Measurements from ENCODE around the gene PXDN. TPM values are rescaled to one million over a fixed set of nuclear protein-coding genes. Genes with fewer than 3 reads are reported as not detected.
A peak's percentile ranks its signal among the peaks of the same experiment; 100 is the strongest.

The PXDN gene
- total RNA-seq, 1 donor from 2014 or later: 189 TPM

DNA sequence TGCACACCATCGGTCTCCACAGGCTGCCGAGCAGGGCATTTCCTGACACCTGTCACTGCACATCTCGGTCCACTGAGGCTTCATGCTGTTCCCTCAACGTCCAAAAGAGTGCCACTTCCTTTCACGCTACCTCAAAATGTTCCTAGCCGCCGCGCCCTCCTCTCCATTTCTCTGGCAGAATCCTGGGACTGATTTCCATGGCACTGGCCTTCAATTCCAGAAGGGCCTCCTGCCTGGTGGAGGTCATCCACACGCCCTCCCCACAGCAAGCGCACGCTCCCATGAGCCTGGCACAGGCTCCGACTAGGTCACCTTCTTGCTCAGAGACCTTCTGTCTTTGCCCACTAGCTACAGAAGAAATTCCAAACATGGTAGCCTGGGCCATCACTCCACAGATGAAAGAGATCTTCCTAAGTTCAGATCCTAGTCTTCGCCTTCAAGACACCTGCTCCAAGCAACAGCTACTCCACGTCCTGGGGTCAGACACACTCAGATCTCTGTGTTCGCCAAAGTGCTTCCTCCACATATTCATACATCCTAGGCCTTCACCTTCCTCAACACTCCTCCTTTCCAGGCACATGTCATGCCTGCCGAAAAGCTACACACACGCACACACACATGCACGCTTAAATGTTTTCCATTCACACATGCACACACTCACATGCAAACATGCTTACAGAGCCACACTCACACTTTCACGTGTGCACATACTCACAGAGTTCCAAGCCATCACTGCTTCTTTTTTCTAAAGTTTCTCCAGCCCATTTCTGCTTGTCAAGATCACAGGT is 94.0 kb downstream of the PXDN start:
- DNase-seq: no peak

DNA sequence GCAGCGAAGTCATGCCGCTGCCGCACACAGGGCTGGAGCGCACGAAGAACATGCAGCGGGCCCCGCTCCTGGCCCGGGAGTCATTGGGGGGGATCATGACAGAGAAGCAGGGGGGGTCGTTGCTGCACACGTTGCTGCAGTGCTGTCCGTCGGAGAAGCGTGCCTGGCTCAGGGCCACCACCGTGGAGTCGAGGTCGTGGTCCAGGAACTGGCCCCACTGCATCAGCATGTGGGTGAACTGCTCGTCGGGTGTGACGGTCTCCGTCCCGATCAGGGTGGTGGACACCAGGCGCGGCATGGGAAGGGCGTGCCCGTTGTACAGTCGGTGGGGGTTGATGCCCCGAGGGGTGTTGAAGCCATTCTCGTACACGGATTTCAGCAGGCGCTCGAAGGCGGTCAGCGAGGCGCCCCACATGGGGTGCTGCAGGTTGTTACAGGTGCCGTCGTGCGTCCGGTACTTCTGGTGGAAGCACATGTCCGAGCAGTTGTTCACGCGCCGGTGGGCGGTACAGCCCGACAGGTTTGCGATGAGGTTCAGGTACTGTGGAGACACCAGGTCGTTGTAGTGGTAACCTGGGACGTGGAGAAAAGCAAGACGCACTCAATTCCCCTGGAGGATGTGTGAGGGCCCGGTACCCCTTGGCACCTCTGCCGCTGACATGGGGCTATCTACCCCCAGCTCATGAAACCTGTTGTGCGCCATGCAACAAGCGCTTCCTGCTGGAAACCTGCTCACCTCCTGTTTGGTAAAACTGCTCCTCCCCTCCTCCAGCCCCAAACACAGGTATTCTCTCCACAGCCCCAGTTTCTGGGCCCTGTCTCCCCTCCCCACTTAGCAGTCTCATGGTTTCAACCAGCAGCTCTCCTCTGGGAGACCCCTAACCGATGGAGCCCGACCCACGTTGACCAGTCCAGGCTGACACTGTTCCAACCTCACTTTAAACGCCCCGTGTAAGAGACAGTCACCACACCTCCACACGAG is 94.9 kb downstream of the PXDN start:
- DNase-seq: no peak

- DNase-seq: no peak
Measured at GRCh38 chr2:1648241-1649102, 95.8 kb downstream of the PXDN start.

DNA sequence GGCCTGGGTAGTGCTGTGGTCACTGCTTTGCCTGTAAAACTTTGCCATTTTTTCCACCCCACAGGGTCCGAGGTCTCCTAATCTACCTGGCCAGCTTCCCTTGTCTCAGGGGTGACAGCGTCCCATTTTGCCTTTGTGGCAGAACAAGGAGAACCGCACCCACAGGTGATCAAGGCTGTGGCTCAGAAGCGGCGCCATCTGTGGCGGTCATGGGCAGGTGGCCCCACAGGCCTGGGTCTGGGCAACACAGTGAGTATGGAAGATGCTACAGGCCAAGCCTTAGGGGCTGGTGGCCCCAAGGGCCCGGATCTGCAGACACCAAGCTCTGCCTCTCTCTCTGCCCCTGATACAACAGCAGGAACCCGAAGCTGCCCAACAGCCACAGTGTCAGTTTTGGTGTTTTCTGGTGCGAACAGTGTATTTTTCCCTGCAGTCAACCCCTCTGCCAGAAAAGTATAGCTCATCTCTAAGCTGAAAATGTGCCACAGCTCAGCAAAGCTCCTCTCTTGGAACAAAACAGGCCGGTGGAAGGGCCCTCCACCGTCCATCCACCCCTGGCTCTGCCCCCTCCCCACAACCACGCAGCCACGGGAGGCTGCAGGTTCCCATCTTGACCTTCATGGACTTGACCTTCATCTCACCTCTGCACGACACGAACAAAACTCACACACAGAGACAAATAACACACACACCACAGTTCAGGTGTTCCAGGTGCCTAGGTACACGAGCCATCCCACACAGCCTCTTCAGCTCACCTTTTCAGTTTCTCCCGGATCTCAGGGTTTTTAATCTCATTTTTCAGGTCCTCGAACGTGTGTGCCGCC is 96.7 kb downstream of the PXDN start:
- no peak for DNase-seq

DNA sequence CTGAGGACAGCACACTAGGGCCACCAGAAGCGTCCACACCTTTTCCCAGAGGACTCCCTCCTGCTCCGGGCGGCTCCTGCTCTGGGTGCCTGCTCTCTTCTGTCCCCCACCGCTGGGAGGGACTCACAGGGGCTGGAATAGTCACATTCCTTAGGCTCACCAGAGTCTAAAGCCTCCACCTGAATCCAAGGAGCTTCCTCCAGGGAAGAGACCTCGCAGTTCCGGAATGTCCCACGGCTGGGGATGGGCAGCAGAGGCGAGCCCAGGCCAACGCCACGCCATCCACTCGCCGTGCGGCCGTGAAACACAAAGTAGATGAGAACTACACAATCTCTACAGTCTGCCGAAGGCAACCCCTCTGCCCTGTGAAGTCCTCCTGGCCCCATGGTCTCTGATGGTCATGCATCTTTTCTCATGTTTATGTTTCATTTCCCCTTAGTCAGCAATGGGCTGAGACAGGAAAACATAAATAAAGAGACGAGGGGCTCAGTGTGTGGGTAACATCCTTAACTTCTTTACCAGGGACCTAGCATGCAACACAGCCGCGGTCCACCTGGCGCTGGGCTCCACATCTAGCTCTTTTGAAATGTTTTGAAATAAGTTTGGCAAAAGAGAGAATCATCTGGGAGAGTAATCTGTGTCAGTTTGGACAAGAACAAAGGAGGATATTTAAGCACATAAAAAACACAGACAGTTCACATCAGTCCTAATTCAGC is 98.4 kb downstream of the PXDN start:
- no peak for DNase-seq

DNA sequence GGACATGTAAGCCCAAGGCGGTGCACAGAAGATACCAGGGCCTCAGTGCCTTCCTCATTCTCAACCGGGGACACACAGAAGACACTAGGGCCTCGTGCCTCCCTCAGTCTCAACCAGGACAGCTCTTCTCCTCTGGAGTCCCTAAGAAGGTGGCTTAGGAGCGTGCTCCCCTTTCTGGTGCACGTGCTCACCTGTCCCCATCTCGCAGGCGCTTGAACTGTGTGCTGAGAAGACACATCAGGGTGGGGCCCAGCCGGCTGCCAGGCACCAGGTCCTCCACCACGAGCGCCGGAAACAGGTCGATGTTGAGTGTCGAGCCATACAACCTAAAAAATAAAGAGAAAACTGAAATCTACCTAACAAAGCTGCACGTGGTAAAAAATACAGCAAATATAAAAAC is 99.9 kb downstream of the PXDN start:
- no peak for DNase-seq

DNA sequence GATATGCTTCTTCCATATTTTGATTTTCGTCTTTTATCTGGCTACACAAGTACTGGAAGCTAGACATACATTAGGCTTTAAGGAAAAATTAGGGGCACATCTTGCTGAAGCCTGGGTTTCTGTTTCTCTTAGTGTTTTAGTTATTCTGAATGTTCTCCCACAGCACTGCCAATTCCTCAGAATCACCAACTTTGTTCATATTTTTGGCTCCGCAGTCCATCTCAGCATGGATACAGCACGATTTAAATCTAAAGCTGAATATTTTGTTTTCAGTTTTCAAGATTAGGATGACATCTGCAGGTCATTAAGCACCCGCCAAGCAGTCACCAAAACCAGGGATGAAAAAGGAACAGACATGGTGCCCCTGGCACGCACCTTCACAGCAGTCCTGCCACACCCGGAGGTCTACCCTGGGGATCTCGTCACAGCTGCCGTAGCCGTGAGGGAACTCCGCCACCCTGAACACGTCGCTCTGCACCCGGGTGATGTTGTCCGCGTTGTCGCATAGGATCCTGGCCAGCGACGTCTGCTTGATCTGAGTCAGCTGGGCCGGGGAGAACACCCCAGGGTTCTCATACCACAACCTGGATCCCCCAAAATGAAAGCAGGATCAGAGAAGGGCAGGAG is 101.2 kb downstream of the PXDN start:
- DNase-seq: no peak

DNA sequence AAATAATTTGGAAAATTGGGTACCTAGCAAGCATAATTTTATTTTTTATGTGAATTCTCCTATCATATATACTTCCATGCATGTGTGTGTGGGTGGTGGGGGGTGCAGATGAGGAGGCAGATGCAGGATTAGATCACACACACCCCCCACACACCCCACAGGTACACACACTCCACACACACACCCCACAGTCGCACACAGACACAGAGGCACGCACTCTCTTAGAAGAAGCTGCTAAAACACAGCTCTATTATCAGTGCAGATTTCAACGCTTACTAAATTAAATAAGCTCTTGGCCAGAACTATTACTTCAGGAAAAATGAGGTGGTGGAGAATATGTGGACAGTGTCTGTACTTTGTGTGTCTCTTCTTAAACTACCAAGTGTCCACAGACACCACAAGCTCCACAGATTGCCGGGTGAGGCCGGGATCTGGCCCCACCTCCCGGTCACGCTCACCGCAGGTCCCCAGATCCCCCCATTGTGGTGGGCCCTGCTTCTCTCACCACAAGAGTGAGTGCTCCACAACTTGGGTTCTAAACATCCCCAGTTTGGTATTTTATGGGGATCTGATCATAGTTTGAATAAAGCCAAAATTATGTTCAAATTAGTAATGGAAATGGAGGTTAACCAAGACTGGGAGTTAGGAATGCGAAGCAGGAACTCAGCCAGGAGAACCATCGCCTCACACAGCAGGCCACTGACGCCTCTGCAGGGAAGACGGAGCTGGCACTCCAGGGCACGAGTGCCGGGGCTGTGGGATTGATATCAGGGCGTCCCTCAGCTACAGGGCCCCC is 102.1 kb downstream of the PXDN start:
- no peak for DNase-seq

DNA sequence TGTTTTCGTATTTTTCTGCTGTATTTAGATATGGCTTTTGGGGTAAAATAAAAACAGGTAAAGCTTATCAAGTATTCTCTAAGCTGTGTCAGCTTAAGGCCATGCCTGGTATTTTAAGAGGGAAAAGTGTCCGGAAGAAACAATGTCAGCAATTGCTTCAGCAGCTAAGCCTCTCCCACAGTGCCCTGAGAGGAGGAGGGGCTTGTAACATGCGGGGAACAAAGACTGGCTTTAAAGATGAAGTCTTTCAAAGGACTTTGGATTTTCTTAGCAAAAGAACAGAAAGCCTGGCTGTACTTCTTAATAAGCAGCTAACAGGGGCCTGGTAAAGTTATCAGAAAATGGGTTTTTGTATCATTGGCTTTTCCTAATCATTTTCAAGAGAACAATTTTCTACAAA is 102.8 kb downstream of the PXDN start:
- no peak for DNase-seq

DNA sequence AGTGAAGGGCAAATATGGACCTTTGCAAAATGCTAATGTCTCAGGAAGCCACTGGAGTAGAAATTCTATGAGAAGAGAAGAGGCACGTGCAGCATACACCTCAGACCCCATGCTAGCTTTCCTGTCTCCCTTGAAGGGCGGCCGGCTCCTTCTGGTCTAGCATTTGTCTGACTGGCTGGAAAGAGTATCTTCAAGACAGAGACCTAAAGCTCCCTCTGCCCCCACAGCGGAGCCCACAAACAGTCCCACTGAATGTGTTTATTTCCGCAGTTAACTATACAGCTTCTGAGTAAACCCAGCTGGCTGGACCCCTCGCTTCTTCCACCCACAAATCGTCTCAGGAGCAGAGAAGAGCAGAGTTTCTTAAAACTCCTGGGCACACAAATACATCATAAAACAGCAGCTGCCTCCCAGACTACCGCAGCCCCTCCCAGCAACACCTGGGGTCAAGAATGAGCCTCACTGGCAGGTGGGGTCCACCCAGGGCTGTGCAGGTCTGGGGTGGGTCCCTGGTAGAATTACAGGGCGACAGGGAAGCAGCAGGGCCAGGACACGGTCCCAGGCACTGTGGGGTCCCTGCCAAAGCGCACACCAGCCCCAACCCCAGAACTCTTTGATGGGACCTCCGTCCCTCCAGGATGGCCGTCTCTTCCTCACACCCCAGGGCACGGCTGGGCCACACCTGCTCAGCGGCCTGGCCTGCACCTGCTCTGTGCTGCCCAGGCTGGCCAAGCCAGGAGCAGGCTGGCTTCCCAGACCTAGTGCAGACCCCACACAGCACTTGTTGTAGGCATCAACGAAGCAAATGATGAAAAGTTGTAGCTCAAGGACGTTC is 103.8 kb downstream of the PXDN start:
- DNase-seq: no peak

DNA sequence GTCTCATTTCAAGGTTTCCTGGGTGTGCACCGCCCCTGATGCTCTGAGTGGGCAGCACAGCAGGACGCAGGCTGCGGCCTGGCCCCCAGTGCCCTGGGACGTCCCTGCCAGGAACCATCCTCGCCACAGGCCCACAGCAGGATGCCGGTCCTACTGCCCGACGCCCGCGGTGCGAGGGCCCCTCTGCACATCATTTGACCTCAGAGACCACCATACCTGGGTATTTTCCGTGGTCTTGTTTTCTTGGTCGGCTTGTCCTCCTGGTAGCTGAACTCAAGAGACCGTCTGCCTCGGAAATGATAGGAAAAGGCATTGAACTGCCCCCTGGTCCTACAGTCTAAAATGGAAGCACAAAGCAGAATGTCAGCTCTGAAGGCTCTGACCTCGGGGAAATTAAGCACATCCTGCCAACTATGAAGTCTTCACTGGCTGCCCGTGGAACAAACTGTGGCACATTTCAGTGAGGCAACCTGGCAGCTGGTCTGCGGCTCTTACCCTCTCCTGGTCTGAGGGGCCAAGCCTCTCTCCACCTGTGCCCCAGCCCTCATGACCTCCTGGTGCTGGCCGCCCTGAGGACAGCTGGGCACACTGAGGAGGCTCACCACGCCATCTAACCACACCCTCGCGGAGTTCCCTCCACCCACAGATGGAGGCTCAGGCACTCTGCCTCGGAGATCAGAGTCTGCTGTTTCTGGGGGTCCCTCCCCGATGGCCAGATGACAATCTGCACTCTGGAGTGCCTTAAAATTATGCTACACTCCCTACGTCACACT is 105.0 kb downstream of the PXDN start:
- DNase-seq: no peak

DNA sequence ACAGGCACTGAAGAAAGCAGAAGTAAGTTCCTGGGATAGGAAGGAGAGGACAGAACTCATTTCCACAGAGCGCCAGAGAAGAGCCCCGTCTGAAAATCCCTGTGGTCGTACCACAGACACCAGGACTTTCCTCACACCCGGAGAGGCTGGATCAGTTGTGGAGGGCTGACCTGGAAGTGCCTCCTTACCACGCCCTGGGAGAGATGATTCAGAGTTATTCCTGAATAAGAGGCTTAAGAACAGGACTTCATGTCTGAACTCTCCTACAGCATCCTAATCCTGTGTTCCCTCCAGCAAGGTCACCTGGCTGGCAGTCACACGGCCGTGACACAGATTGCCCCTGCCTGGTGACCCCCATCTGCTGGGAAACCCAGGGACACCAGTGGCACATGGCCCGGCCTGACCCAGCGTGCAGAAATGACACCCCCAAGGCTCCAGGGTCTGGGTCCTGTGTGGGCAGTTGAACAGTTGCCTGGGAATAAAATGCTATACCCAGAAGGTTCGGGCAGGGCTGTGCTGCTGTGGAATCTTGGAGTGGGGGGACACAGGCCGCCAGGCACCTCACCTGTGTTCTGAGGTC is 105.9 kb downstream of the PXDN start:
- DNase-seq: no peak

- DNase-seq: no peak
Measured at GRCh38 chr2:1636791-1637415, 107.4 kb downstream of the PXDN start.

- DNase-seq: no peak
Measured at GRCh38 chr2:1635823-1636222, 108.5 kb downstream of the PXDN start.

DNA sequence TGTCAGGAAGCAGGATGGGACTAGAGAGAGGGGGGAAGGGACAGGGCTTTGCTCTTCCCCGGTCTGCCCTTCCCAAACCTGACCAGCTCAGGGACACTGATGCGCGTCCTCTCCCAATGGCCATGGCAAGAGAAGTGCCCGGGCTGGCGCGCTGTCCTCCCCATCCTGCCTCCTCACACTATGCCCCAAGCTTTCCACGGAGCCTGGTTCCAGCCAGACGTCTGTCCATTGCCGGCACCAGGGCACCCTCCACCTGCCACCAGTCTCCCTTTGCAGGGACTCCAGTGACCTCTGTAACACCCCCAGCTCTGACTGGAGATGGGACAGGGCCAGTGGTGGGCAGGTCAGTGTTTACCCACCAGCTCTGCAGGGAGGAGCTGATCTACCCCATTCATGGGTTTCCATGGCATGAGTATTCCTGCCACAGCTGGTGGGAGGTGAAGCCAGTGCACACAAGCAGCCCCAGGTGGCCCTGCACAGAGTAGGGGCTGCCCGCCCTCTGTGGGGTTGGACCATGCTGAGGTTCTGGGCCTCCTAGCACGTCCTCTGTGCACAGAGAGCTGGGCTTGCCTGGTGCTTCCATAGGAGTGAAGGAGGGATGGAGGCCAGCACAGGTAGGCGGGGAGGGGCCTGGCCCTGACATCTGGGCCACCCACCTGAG is 109.5 kb downstream of the PXDN start:
- DNase-seq: no peak

DNA sequence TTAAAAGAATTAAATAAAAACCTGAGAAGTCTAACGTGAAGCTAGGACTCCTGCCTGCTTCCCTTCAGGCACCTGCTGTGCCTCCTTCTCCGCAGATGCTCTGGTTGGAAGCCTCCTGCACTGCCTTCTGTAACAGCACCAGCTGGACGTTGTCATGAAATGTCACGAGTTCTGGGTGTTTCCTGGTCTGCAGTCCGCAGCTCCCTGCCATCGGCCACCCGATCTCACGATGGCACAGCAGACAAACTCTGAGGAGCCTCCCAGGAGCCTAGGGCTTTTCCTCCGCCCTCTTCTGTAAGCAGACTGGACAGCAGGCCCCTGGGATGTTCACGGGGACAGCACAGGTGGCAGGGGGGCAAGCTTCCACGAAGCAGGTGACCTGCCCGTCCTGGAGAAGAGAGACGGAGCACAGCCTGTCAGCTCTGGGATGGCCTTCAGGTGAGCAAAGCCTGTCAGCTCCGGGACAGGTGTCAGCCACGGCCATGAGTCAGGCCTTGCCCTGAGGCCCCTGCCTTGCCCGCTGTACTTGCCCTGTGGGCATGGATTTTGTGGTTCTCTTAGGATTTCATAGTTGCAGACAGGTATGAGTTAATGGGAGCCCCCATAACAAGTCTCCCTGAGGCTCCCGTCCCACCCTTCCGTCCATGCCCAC is 110.3 kb downstream of the PXDN start:
- DNase-seq: peak; percentile 64
